ENCODE data around the gene ACSBG1.

- TF ChIP-seq CTCF (IDR thresholded peaks at IDR 0.05) (no peak), POLR2A (IDR thresholded peaks at IDR 0.05) (no peak)
These were observed 26.1 kb upstream of the ACSBG1 start for GRCh38 chr15:78260489-78260888.

All from esophagus squamous epithelium (tissue), 4 donors.